Measurements from ENCODE around the gene AK1. TPM values are rescaled to one million over a fixed set of nuclear protein-coding genes. Genes with fewer than 3 reads are reported as not detected.
A peak's percentile ranks its signal among the peaks of the same experiment; 100 is the strongest.

The AK1 gene
- polyA plus RNA-seq, 10 donors: 607 to 1,079 (median 1,015) TPM

- no peak for DNase-seq
These were observed 52.0 kb downstream of the AK1 start for GRCh38 chr9:127825319-127826051.

DNA sequence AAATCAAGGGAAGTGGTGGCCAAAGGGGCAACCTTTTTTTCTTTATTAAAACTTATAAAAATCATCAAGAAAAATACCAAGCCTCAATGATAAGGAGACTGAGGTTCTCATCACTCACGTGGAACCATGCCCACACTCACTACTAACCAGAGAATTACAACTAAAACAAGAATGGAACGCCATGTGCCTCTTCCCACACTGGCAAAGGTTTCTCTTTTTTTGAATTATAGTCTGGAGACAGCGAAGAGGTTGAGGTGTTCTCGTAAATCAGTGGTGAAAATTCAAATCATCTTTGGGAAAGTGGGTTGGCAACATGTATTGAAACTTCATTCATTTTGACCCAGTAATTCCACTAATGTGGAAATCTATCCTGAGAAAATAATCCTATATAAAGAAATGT is 55.4 kb downstream of the AK1 start:
- no peak for DNase-seq

- DNase-seq: no peak
These were observed 58.9 kb downstream of the AK1 start for GRCh38 chr9:127818574-127818973.

- DNase-seq: peak; percentile 55 to 77 (median 58)
These were observed 59.5 kb downstream of the AK1 start for GRCh38 chr9:127817881-127818434.

DNA sequence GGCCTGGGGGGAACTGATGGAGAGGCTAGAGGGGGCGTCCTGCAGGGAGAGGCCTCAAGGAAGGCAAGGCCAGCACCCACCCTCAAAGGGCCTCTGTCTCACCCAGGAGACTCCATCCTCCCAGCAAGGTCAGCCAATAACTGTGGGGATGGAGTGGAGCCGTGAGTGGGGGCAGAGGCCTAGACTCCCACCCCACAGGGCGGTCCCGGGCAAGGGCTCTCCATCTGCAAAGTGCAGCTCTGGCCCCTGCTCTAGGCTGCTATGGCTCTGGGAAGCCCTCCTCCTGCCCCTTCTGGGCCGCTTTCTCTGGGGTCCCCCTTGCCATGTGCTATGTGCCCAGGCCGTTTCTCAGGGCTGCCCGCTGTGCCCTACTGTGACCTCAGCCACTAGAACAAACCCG is 60.7 kb downstream of the AK1 start:
- no peak for DNase-seq

Other genes with a start within 250 kb of the AK1 start
- gene CFAP157, start 170.7 kb downstream of the AK1 start, polyA plus RNA-seq (ENCODE audit: insufficient read length in 10 of 10): 1 to 10 TPM in 6 of 10 donors, under 1 TPM in 4; 0.64 to 1.5 (median 1.1) TPM
- 1 to 10 TPM; 4.4 to 8.2 (median 6.4) TPM for gene PTRH1, start 162.0 kb downstream of the AK1 start, polyA plus RNA-seq (ENCODE audit: insufficient read length in 10 of 10)
- gene TTC16, start 161.6 kb downstream of the AK1 start, polyA plus RNA-seq (ENCODE audit: insufficient read length in 10 of 10): under 1 TPM in 6 of 10 donors, not detected in 4; 0.03 to 0.16 (median 0.06) TPM
- gene TOR2A, start 142.4 kb downstream of the AK1 start, polyA plus RNA-seq (ENCODE audit: insufficient read length in 10 of 10): 10 to 100 TPM in 1 of 10 donors, 1 to 10 TPM in 9; 5.8 to 11.8 (median 7.1) TPM
- gene SH2D3C, start 99.0 kb downstream of the AK1 start, polyA plus RNA-seq (ENCODE audit: insufficient read length in 10 of 10): 10 to 100 TPM; 15.5 to 24.4 (median 18.0) TPM
- gene CDK9, start 91.6 kb downstream of the AK1 start, polyA plus RNA-seq (ENCODE audit: insufficient read length in 10 of 10): 10 to 100 TPM; 36.7 to 46.5 (median 41.3) TPM
- gene FPGS, start 74.8 kb downstream of the AK1 start, polyA plus RNA-seq (ENCODE audit: insufficient read length in 10 of 10): 10 to 100 TPM; 28.8 to 42.1 (median 37.9) TPM
- gene ENG, start 23.0 kb downstream of the AK1 start, polyA plus RNA-seq (ENCODE audit: insufficient read length in 10 of 10): 10 to 100 TPM; 40.6 to 74.5 (median 52.4) TPM
- gene ST6GALNAC6, start 21.9 kb upstream of the AK1 start, polyA plus RNA-seq (ENCODE audit: insufficient read length in 10 of 10): 10 to 100 TPM; 40.4 to 58.5 (median 46.6) TPM
- 10 to 100 TPM; 24.8 to 41.2 (median 29.6) TPM for gene ST6GALNAC4, start 39.4 kb upstream of the AK1 start, polyA plus RNA-seq (ENCODE audit: insufficient read length in 10 of 10)
- gene PIP5KL1, start 53.1 kb upstream of the AK1 start, polyA plus RNA-seq (ENCODE audit: insufficient read length in 10 of 10): 1 to 10 TPM; 1.3 to 5.7 (median 2.1) TPM
- 10 to 100 TPM; 15.7 to 25.3 (median 22.5) TPM for gene DPM2, start 60.2 kb upstream of the AK1 start, polyA plus RNA-seq (ENCODE audit: insufficient read length in 10 of 10)
- 10 to 100 TPM; 15.4 to 27.3 (median 17.4) TPM for gene EEIG1, start 103.3 kb upstream of the AK1 start, polyA plus RNA-seq (ENCODE audit: insufficient read length in 10 of 10)
- 1 to 10 TPM; 6.3 to 9.2 (median 8.0) TPM for gene NAIF1, start 189.6 kb upstream of the AK1 start, polyA plus RNA-seq (ENCODE audit: insufficient read length in 10 of 10)
- gene SLC25A25, start 190.6 kb upstream of the AK1 start, polyA plus RNA-seq (ENCODE audit: insufficient read length in 10 of 10): 10 to 100 TPM in 9 of 10 donors, 1 to 10 TPM in 1; 9.6 to 16.2 (median 12.0) TPM

Measured in muscle of back (tissue), 11 donors.